GM10847 (cell line): ENCODE results near the gene HLA-DOA.

ENCODE experiments used
- POLR2A ChIP-seq: IDR thresholded peaks from 2 replicates; pipeline ENCODE4 v1.6.1; 2011; ENCODE audit not compliant: insufficient read length; ENCODE audit errors: extremely low read depth

HLA-DOA gene

GRCh38 chr6:33008944-33009861 lies at the start of gene HLA-DOA:
TSS of gene HLA-DOA (minus strand) at chr6:33009591.
- peak; percentile 76 for TF ChIP-seq POLR2A

GRCh38 chr6:33057222-33058150 lies 48.1 kb upstream of the HLA-DOA start:
- no peak for TF ChIP-seq POLR2A

- no peak for TF ChIP-seq POLR2A
Measured at GRCh38 chr6:33053230-33053629, 43.8 kb upstream of the HLA-DOA start.

- no peak for TF ChIP-seq POLR2A
Measured at GRCh38 chr6:33052627-33053026, 43.2 kb upstream of the HLA-DOA start.

- no peak for TF ChIP-seq POLR2A
Measured at GRCh38 chr6:33050014-33050810, 40.8 kb upstream of the HLA-DOA start.

- TF ChIP-seq POLR2A, result no peak
Measured at GRCh38 chr6:33049323-33050013, 40.1 kb upstream of the HLA-DOA start.

- TF ChIP-seq POLR2A, result no peak
Measured at GRCh38 chr6:33040157-33040556, 30.8 kb upstream of the HLA-DOA start.

- TF ChIP-seq POLR2A, result no peak
Measured at GRCh38 chr6:33036535-33036934, 27.1 kb upstream of the HLA-DOA start.

GRCh38 chr6:33034554-33034953 lies 25.2 kb upstream of the HLA-DOA start:
- no peak for TF ChIP-seq POLR2A

- no peak for TF ChIP-seq POLR2A
Measured at GRCh38 chr6:33030245-33030644, 20.9 kb upstream of the HLA-DOA start.

GRCh38 chr6:33029328-33030184 lies 20.2 kb upstream of the HLA-DOA start:
- peak; percentile 33 for TF ChIP-seq POLR2A

- TF ChIP-seq POLR2A, result no peak
Measured at GRCh38 chr6:33028220-33028849, 18.9 kb upstream of the HLA-DOA start.

- no peak for TF ChIP-seq POLR2A
Measured at GRCh38 chr6:33024521-33024920, 15.1 kb upstream of the HLA-DOA start.
